ENCODE results near the gene FGF14.

FGF14 gene

GRCh38 chr13:101726681-101727080, 675.2 kb downstream of the FGF14 start:
- H3K4me3 ChIP-seq: no peak overlapping the region
- no peak overlapping the region for H3K27ac ChIP-seq
- TF ChIP-seq CTCF (IDR thresholded peaks at IDR 0.05): no peak
- no peak for DNase-seq (ENCODE audit: low spot score)

GRCh38 chr13:101718496-101718895, 683.4 kb downstream of the FGF14 start:
- no peak for TF ChIP-seq CTCF (IDR thresholded peaks at IDR 0.05)
- Histone ChIP-seq H3K4me3 (no peak overlapping the region), H3K27ac (no peak overlapping the region)
- DNase-seq (ENCODE audit: low spot score): no peak

GRCh38 chr13:101717353-101717752, 684.5 kb downstream of the FGF14 start:
- no peak for DNase-seq (ENCODE audit: low spot score)
- H3K27ac ChIP-seq: no peak overlapping the region
- TF ChIP-seq CTCF (IDR thresholded peaks at IDR 0.05): no peak
- no peak overlapping the region for H3K4me3 ChIP-seq

GRCh38 chr13:101714195-101714594, 687.7 kb downstream of the FGF14 start:
- no peak for TF ChIP-seq CTCF (IDR thresholded peaks at IDR 0.05)
- H3K27ac ChIP-seq: no peak overlapping the region
- H3K4me3 ChIP-seq: no peak overlapping the region
- DNase-seq (ENCODE audit: low spot score): no peak

- DNase-seq (ENCODE audit: low spot score): no peak
- Histone ChIP-seq H3K4me3 (no peak overlapping the region), H3K27ac (no peak overlapping the region)
- TF ChIP-seq CTCF (IDR thresholded peaks at IDR 0.05): no peak
These were observed 689.9 kb downstream of the FGF14 start for GRCh38 chr13:101712026-101712348.

- Histone ChIP-seq H3K4me3 (no peak overlapping the region), H3K27ac (no peak overlapping the region)
- TF ChIP-seq CTCF (IDR thresholded peaks at IDR 0.05): no peak
- no peak for DNase-seq (ENCODE audit: low spot score)
These were observed 690.4 kb downstream of the FGF14 start for GRCh38 chr13:101711307-101712025.

- no peak for TF ChIP-seq CTCF (IDR thresholded peaks at IDR 0.05)
- no peak for DNase-seq (ENCODE audit: low spot score)
- H3K4me3 ChIP-seq: no peak overlapping the region
- no peak overlapping the region for H3K27ac ChIP-seq
These were observed 691.9 kb downstream of the FGF14 start for GRCh38 chr13:101709952-101710351.

All from coronary artery (tissue), 2 donors.